ENCODE data around the gene RAN. TPM values are rescaled to one million over a fixed set of nuclear protein-coding genes. Genes with fewer than 3 reads are reported as not detected.

Gene RAN
- total RNA-seq, result 227 TPM

GRCh38 chr12:130871286-130872178 is at the start of gene RAN:
TSS of gene RAN (plus strand) at chr12:130872066. CDS start at chr12:130872594, 528 bp downstream.
- H3K9me3 ChIP-seq (ENCODE audit: control insufficient read depth in 3 of 3, low read length in 3 of 3), result no peaks in the 10 kb centered on the region
- no peaks in the 10 kb centered on the region for H3K27me3 ChIP-seq (ENCODE audit: control insufficient read depth in 3 of 3, insufficient read depth in 3 of 3, low read length in 3 of 3)
- peak within 1 kb of the TSS; percentile 80 for H3K27ac ChIP-seq (ENCODE audit: low read depth, low read length)
- peaks cover 16 to 18% (median 16%) of the 10 kb centered on the region in 3 donors for H3K4me1 ChIP-seq (ENCODE audit: control insufficient read depth in 3 of 3, insufficient read depth in 3 of 3, low read length in 3 of 3)
- H3K9ac ChIP-seq (ENCODE audit: low read depth in 1 of 3, low read length in 3 of 3), result peak within 1 kb of the TSS; percentile 68 to 79 (median 77)
- peak within 1 kb of the TSS; percentile 82 to 83 (median 83) for H3K4me3 ChIP-seq (ENCODE audit: low read length in 3 of 3)
- H3K36me3 ChIP-seq (ENCODE audit: control insufficient read depth in 3 of 3, insufficient read depth in 3 of 3, low read length in 3 of 3), result peaks cover 28 to 37% (median 29%) of the 10 kb centered on the region in 3 donors

DNA sequence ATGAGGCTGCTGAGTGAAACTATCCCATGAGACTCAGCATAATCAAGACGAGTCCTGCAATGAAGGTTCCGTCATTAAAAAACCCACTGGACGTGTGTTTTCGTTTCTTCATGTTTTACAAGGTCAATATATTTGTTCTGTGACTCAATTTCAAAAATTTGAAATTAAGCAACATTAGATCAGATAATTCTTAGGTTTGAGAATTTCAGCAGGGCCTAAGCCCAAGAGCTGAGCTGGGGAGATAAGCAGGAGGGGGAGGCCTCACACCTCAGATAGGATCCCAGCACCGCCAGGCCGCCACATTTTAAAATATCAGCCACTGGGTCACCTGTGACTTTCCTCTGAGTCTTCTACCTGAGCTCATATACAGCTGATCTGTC is 46.1 kb upstream of the RAN start:
- Histone ChIP-seq H3K36me3 (ENCODE audit: control insufficient read depth in 3 of 3, insufficient read depth in 3 of 3, low read length in 3 of 3) (peaks cover 2 to 12% (median 7%) of the 10 kb centered on the region in 3 donors), H3K4me1 (ENCODE audit: control insufficient read depth in 3 of 3, insufficient read depth in 3 of 3, low read length in 3 of 3) (peaks cover 0 to 2% (median 0%) of the 10 kb centered on the region in 3 donors), H3K9me3 (ENCODE audit: control insufficient read depth in 3 of 3, low read length in 3 of 3) (no peaks in the 10 kb centered on the region), H3K9ac (ENCODE audit: low read depth in 1 of 3, low read length in 3 of 3) (no peak overlapping the region), H3K27me3 (ENCODE audit: control insufficient read depth in 3 of 3, insufficient read depth in 3 of 3, low read length in 3 of 3) (no peaks in the 10 kb centered on the region), H3K4me3 (ENCODE audit: low read length in 3 of 3) (no peak overlapping the region), H3K27ac (ENCODE audit: low read depth, low read length) (no peak overlapping the region)

- H3K36me3 ChIP-seq (ENCODE audit: control insufficient read depth in 3 of 3, insufficient read depth in 3 of 3, low read length in 3 of 3), result peaks cover 0 to 7% (median 3%) of the 10 kb centered on the region in 3 donors
- H3K27me3 ChIP-seq (ENCODE audit: control insufficient read depth in 3 of 3, insufficient read depth in 3 of 3, low read length in 3 of 3), result no peaks in the 10 kb centered on the region
- no peaks in the 10 kb centered on the region for H3K9me3 ChIP-seq (ENCODE audit: control insufficient read depth in 3 of 3, low read length in 3 of 3)
- no peak overlapping the region for H3K4me3 ChIP-seq (ENCODE audit: low read length in 3 of 3)
- no peak overlapping the region for H3K27ac ChIP-seq (ENCODE audit: low read depth, low read length)
- H3K9ac ChIP-seq (ENCODE audit: low read depth in 1 of 3, low read length in 3 of 3), result no peak overlapping the region
- H3K4me1 ChIP-seq (ENCODE audit: control insufficient read depth in 3 of 3, insufficient read depth in 3 of 3, low read length in 3 of 3), result peaks cover 0 to 2% (median 0%) of the 10 kb centered on the region in 3 donors
Measured at GRCh38 chr12:130826151-130826801, 45.6 kb upstream of the RAN start.

GRCh38 chr12:130827432-130827831 is 44.4 kb upstream of the RAN start:
- H3K27ac ChIP-seq (ENCODE audit: low read depth, low read length), result no peak overlapping the region
- H3K9ac ChIP-seq (ENCODE audit: low read depth in 1 of 3, low read length in 3 of 3), result no peak overlapping the region
- no peak overlapping the region for H3K4me3 ChIP-seq (ENCODE audit: low read length in 3 of 3)
- no peaks in the 10 kb centered on the region for H3K27me3 ChIP-seq (ENCODE audit: control insufficient read depth in 3 of 3, insufficient read depth in 3 of 3, low read length in 3 of 3)
- H3K4me1 ChIP-seq (ENCODE audit: control insufficient read depth in 3 of 3, insufficient read depth in 3 of 3, low read length in 3 of 3), result peaks cover 0 to 2% (median under 1%) of the 10 kb centered on the region in 3 donors
- peaks cover 0 to 7% (median 3%) of the 10 kb centered on the region in 3 donors for H3K36me3 ChIP-seq (ENCODE audit: control insufficient read depth in 3 of 3, insufficient read depth in 3 of 3, low read length in 3 of 3)
- H3K9me3 ChIP-seq (ENCODE audit: control insufficient read depth in 3 of 3, low read length in 3 of 3), result no peaks in the 10 kb centered on the region

DNA sequence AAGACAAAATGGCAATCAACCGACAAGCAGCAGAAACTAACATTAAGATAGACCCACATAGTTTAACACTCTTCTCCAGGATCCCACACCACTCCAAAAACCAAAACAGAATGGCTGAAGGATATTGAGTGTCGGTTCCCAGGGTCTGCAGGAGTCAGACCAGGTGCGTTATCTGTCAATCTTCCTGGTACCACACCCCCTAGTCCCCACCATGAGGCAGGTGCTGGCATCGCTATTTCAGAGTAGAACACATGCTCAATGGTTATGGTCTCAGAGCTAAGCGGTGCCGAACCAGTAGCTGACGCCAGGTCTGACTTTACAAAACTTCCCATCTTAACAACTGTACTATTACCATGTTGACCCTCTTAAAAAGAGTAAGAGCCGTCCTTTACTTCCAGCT is 43.0 kb upstream of the RAN start:
- no peaks in the 10 kb centered on the region for H3K9me3 ChIP-seq (ENCODE audit: control insufficient read depth in 3 of 3, low read length in 3 of 3)
- H3K4me3 ChIP-seq (ENCODE audit: low read length in 3 of 3), result no peak overlapping the region
- H3K27ac ChIP-seq (ENCODE audit: low read depth, low read length), result no peak overlapping the region
- peaks cover 0 to 3% (median 0%) of the 10 kb centered on the region in 3 donors for H3K36me3 ChIP-seq (ENCODE audit: control insufficient read depth in 3 of 3, insufficient read depth in 3 of 3, low read length in 3 of 3)
- H3K27me3 ChIP-seq (ENCODE audit: control insufficient read depth in 3 of 3, insufficient read depth in 3 of 3, low read length in 3 of 3), result no peaks in the 10 kb centered on the region
- peaks cover 5 to 10% (median 8%) of the 10 kb centered on the region in 3 donors for H3K4me1 ChIP-seq (ENCODE audit: control insufficient read depth in 3 of 3, insufficient read depth in 3 of 3, low read length in 3 of 3)
- H3K9ac ChIP-seq (ENCODE audit: low read depth in 1 of 3, low read length in 3 of 3), result no peak overlapping the region

GRCh38 chr12:130829391-130830245 is 42.2 kb upstream of the RAN start:
- Histone ChIP-seq H3K4me1 (ENCODE audit: control insufficient read depth in 3 of 3, insufficient read depth in 3 of 3, low read length in 3 of 3) (peaks cover 5 to 10% (median 8%) of the 10 kb centered on the region in 3 donors), H3K27me3 (ENCODE audit: control insufficient read depth in 3 of 3, insufficient read depth in 3 of 3, low read length in 3 of 3) (no peaks in the 10 kb centered on the region), H3K27ac (ENCODE audit: low read depth, low read length) (no peak overlapping the region), H3K9ac (ENCODE audit: low read depth in 1 of 3, low read length in 3 of 3) (no peak overlapping the region), H3K4me3 (ENCODE audit: low read length in 3 of 3) (no peak overlapping the region), H3K36me3 (ENCODE audit: control insufficient read depth in 3 of 3, insufficient read depth in 3 of 3, low read length in 3 of 3) (peaks cover 0 to 2% (median 0%) of the 10 kb centered on the region in 3 donors), H3K9me3 (ENCODE audit: control insufficient read depth in 3 of 3, low read length in 3 of 3) (no peaks in the 10 kb centered on the region)

DNA sequence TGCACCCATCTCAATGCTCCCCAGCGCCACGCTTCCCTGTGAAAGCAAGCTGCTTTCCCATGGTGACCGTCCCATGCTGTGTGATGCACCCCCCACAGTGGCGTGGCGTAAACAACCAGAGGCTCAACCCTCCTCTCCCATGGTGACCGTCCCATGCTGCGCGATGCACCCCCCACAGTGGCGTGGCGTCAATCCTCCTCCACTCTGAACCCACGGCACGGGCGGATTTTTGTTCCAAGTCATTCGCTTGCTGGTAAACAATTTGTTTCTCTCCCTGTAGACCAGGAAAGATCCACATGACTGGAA is 41.7 kb upstream of the RAN start:
- Histone ChIP-seq H3K4me3 (ENCODE audit: low read length in 3 of 3) (no peak overlapping the region), H3K27ac (ENCODE audit: low read depth, low read length) (no peak overlapping the region), H3K27me3 (ENCODE audit: control insufficient read depth in 3 of 3, insufficient read depth in 3 of 3, low read length in 3 of 3) (no peaks in the 10 kb centered on the region), H3K4me1 (ENCODE audit: control insufficient read depth in 3 of 3, insufficient read depth in 3 of 3, low read length in 3 of 3) (peaks cover 5 to 10% (median 8%) of the 10 kb centered on the region in 3 donors), H3K36me3 (ENCODE audit: control insufficient read depth in 3 of 3, insufficient read depth in 3 of 3, low read length in 3 of 3) (no peaks in the 10 kb centered on the region), H3K9me3 (ENCODE audit: control insufficient read depth in 3 of 3, low read length in 3 of 3) (no peaks in the 10 kb centered on the region), H3K9ac (ENCODE audit: low read depth in 1 of 3, low read length in 3 of 3) (no peak overlapping the region)

- Histone ChIP-seq H3K9ac (ENCODE audit: low read depth in 1 of 3, low read length in 3 of 3) (no peak overlapping the region), H3K27me3 (ENCODE audit: control insufficient read depth in 3 of 3, insufficient read depth in 3 of 3, low read length in 3 of 3) (no peaks in the 10 kb centered on the region), H3K27ac (ENCODE audit: low read depth, low read length) (no peak overlapping the region), H3K36me3 (ENCODE audit: control insufficient read depth in 3 of 3, insufficient read depth in 3 of 3, low read length in 3 of 3) (no peaks in the 10 kb centered on the region), H3K4me3 (ENCODE audit: low read length in 3 of 3) (no peak overlapping the region), H3K4me1 (ENCODE audit: control insufficient read depth in 3 of 3, insufficient read depth in 3 of 3, low read length in 3 of 3) (peaks cover 5 to 10% (median 8%) of the 10 kb centered on the region in 3 donors), H3K9me3 (ENCODE audit: control insufficient read depth in 3 of 3, low read length in 3 of 3) (no peaks in the 10 kb centered on the region)
Measured at GRCh38 chr12:130831246-130831645, 40.6 kb upstream of the RAN start.

DNA sequence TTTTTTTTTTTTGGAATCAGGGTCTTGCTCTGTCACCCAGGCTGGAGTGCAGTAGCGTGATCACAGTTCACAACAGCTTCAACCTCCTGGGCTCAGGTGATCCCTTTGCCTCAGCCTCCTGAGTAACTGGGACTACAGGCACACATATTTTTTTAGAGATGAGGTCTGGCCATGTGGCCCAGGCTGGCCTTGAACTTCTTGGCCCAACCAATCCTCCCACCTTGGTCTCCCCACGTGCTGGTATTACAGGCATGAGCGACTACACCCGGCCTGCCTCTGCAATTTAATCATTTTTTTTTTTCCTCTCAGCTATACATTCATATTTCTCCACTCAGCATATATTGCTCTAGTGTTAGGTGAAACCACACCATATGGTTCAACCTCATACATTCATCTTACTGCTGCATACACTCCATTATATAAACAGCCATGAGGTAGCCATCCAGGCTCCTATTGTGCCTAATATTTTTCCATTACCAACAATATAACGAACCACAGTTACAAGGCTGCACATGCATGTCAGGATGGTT is 39.9 kb upstream of the RAN start:
- Histone ChIP-seq H3K27me3 (ENCODE audit: control insufficient read depth in 3 of 3, insufficient read depth in 3 of 3, low read length in 3 of 3) (no peaks in the 10 kb centered on the region), H3K36me3 (ENCODE audit: control insufficient read depth in 3 of 3, insufficient read depth in 3 of 3, low read length in 3 of 3) (no peaks in the 10 kb centered on the region), H3K4me3 (ENCODE audit: low read length in 3 of 3) (no peak overlapping the region), H3K27ac (ENCODE audit: low read depth, low read length) (no peak overlapping the region), H3K9ac (ENCODE audit: low read depth in 1 of 3, low read length in 3 of 3) (no peak overlapping the region), H3K4me1 (ENCODE audit: control insufficient read depth in 3 of 3, insufficient read depth in 3 of 3, low read length in 3 of 3) (peaks cover 5 to 10% (median 8%) of the 10 kb centered on the region in 3 donors), H3K9me3 (ENCODE audit: control insufficient read depth in 3 of 3, low read length in 3 of 3) (no peaks in the 10 kb centered on the region)

Data from skeletal muscle tissue (tissue), 4 donors.